ENCODE results near the gene ZNF487. TPM values are rescaled to one million over a fixed set of nuclear protein-coding genes. Genes with fewer than 3 reads are reported as not detected.
A peak's percentile ranks its signal among the peaks of the same experiment; 100 is the strongest.

ZNF487 gene
- total and polyA plus RNA-seq, 2 of the 13 experiments (the other 11 are each of a cell fraction or from before 2014, with no cell fraction given), result 7.4 to 8.8 TPM

DNA sequence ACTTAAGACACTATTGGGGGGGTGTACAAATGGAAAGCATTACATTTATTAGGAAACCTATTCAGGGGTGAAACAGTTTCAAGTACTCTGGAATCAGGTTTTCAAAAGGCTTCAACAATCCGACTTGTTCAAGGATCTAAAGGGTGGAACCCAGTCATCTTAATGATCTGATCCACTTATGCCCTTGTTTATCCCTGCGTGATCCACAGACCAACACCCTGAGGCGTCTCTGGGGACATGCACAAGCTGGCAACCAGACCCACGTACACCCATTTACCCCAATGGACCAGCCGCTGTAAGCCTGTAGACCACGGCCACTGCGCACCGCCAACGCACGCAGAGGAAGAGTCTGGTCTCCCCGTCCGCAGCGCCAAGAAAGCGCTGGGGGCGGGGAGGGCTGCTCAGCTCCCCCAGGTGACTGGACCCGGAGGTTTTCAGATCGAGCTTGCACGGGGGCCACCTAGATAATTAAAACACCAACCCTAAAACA, 41.3 kb upstream of the ZNF487 start (continued):
- TF ChIP-seq, protein P1, sequence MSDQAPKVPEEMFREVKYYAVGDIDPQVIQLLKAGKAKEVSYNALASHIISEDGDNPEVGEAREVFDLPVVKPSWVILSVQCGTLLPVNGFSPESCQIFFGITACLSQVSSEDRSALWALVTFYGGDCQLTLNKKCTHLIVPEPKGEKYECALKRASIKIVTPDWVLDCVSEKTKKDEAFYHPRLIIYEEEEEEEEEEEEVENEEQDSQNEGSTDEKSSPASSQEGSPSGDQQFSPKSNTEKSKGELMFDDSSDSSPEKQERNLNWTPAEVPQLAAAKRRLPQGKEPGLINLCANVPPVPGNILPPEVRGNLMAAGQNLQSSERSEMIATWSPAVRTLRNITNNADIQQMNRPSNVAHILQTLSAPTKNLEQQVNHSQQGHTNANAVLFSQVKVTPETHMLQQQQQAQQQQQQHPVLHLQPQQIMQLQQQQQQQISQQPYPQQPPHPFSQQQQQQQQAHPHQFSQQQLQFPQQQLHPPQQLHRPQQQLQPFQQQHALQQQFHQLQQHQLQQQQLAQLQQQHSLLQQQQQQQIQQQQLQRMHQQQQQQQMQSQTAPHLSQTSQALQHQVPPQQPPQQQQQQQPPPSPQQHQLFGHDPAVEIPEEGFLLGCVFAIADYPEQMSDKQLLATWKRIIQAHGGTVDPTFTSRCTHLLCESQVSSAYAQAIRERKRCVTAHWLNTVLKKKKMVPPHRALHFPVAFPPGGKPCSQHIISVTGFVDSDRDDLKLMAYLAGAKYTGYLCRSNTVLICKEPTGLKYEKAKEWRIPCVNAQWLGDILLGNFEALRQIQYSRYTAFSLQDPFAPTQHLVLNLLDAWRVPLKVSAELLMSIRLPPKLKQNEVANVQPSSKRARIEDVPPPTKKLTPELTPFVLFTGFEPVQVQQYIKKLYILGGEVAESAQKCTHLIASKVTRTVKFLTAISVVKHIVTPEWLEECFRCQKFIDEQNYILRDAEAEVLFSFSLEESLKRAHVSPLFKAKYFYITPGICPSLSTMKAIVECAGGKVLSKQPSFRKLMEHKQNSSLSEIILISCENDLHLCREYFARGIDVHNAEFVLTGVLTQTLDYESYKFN (CRISPR knock-in tag; conservative IDR thresholded peaks at IDR 0.05), result no peak
- no peak for TF ChIP-seq FOXK2 (IDR thresholded peaks at IDR 0.05)
- TF ChIP-seq HNRNPLL (IDR thresholded peaks at IDR 0.05; ENCODE audit: low read depth, low read length, poor library complexity, severe bottlenecking), result peak; percentile 92
- no peak for TF ChIP-seq HOXA3 (CRISPR knock-in tag; IDR thresholded peaks at IDR 0.05)
- no peak for TF ChIP-seq ZNF382 (CRISPR knock-in tag; IDR thresholded peaks at IDR 0.05; ENCODE audit: borderline replicate concordance)
- TF ChIP-seq HDAC6 (IDR thresholded peaks at IDR 0.05; ENCODE audit: low read depth, low read length), result 0 out of 2 replicates have a peak, but pooled peaks have one; percentile 76
- TF ChIP-seq, protein P2, sequence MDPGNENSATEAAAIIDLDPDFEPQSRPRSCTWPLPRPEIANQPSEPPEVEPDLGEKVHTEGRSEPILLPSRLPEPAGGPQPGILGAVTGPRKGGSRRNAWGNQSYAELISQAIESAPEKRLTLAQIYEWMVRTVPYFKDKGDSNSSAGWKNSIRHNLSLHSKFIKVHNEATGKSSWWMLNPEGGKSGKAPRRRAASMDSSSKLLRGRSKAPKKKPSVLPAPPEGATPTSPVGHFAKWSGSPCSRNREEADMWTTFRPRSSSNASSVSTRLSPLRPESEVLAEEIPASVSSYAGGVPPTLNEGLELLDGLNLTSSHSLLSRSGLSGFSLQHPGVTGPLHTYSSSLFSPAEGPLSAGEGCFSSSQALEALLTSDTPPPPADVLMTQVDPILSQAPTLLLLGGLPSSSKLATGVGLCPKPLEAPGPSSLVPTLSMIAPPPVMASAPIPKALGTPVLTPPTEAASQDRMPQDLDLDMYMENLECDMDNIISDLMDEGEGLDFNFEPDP (CRISPR knock-in tag; conservative IDR thresholded peaks at IDR 0.05), result 0 out of 2 replicates have a peak, but pooled peaks have one; percentile 32

Data from HepG2 (cell line).